Activated CD8-positive, alpha-beta memory T cell treated with anti-CD3 and anti-CD28 coated beads, Interleukin-2, amount 50 U/mL, for 1 hour (primary cell): ENCODE results near the gene ETFDH.
"Not testable (repeated sequence)": the region's sequence is repeated elsewhere in the genome, so short reads cannot be mapped to it uniquely, and the experiment has no call there.

Experiments used
- DNase-seq: peaks from one replicate; pipeline ENCODE4 v3.0.0-alpha.2; 2020; ENCODE audit errors: extremely low read depth

ETFDH gene

GRCh38 chr4:158678767-158679166 lies 6.7 kb downstream of the ETFDH start:
- no peak for DNase-seq

- DNase-seq = no peak
Measured at GRCh38 chr4:158681629-158682028, 9.5 kb downstream of the ETFDH start.

- no peak for DNase-seq
Measured at GRCh38 chr4:158682066-158682465, 10.0 kb downstream of the ETFDH start.

GRCh38 chr4:158688813-158689212 lies 16.7 kb downstream of the ETFDH start:
- DNase-seq = no peak

GRCh38 chr4:158704274-158704673 lies 32.2 kb downstream of the ETFDH start:
- DNase-seq = no peak

GRCh38 chr4:158710814-158711213 lies 38.7 kb downstream of the ETFDH start:
- DNase-seq = no peak

- not testable (repeated sequence) for DNase-seq
Measured at GRCh38 chr4:158712622-158713021, 40.5 kb downstream of the ETFDH start.

- no peak for DNase-seq
Measured at GRCh38 chr4:158714937-158715336, 42.8 kb downstream of the ETFDH start.

GRCh38 chr4:158715802-158716201 lies 43.7 kb downstream of the ETFDH start:
- no peak for DNase-seq

- no peak for DNase-seq
Measured at GRCh38 chr4:158721680-158722079, 49.6 kb downstream of the ETFDH start.

- no peak for DNase-seq
Measured at GRCh38 chr4:158722291-158722916, 50.3 kb downstream of the ETFDH start.

- peak; percentile 25 for DNase-seq
Measured at GRCh38 chr4:158722917-158723793, 51.1 kb downstream of the ETFDH start, which contains the start of gene PPID. TSS of gene PPID (minus strand) at chr4:158723396. CDS start at chr4:158723288, 108 bp downstream.

GRCh38 chr4:158724637-158725036 lies 52.5 kb downstream of the ETFDH start:
- DNase-seq = no peak

- no peak for DNase-seq
Measured at GRCh38 chr4:158726633-158727032, 54.5 kb downstream of the ETFDH start.

GRCh38 chr4:158728236-158728635 lies 56.1 kb downstream of the ETFDH start:
- DNase-seq = no peak

GRCh38 chr4:158729716-158730559 lies 57.8 kb downstream of the ETFDH start:
- peak; percentile 19 for DNase-seq

- DNase-seq = no peak
Measured at GRCh38 chr4:158738866-158739265, 66.8 kb downstream of the ETFDH start.

- no peak for DNase-seq
Measured at GRCh38 chr4:158739600-158739999, 67.5 kb downstream of the ETFDH start.

- DNase-seq = no peak
Measured at GRCh38 chr4:158741326-158742021, 69.4 kb downstream of the ETFDH start.

GRCh38 chr4:158746537-158746936 lies 74.4 kb downstream of the ETFDH start:
- DNase-seq = not testable (repeated sequence)

- no peak for DNase-seq
Measured at GRCh38 chr4:158750379-158750778, 78.3 kb downstream of the ETFDH start.
